Measurements from ENCODE around the gene MRPL21.

Gene MRPL21

GRCh38 chr11:68855205-68855981 lies 48.2 kb downstream of the MRPL21 start:
- peak; percentile 48 for DNase-seq (ENCODE audit: low read depth)
- H3K4me3 ChIP-seq (ENCODE audit: low read depth, low read length), result peak overlapping the region; percentile 60
- no peak for TF ChIP-seq CTCF (conservative IDR thresholded peaks at IDR 0.05; ENCODE audit: low read depth, low read length)

DNA sequence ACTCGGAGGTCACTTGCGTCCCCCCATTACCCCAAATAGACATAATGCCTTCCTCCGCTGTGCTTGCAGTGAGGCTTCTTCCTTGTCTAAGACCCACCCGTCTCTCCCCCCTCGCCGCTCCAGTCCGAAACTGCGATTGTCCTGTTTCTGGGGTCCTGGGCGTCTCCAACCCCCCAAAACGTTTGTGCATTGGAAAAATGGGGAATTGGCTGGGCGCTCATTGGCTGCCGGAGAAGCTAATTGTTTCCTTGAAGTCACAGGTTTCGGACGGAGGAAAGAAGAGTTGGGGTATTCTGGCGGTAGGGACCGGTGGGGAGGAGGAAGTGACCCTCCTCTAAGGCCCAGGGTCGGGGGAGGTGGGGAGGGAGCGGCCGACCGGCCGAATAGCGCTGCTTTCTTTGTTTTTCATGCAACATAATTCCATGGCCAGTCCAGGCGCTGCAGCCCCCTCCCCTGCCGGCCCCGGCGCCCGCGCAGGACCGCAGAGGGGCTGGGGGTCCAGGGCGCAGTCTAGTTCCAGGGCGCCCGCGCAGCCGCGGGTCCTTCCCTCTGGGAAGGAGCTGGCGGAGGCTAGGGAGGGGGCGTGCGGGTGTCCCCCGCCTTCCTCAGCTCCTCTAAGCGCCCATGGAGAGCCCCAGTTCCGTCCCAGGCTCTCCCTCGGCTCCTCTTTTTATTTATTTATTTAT lies 49.2 kb downstream of the MRPL21 start:
- no peak for DNase-seq (ENCODE audit: low read depth)
- no peak for TF ChIP-seq CTCF (conservative IDR thresholded peaks at IDR 0.05; ENCODE audit: low read depth, low read length)
- H3K4me3 ChIP-seq (ENCODE audit: low read depth, low read length), result no peak overlapping the region

GRCh38 chr11:68852628-68853027 lies 51.0 kb downstream of the MRPL21 start:
- no peak for DNase-seq (ENCODE audit: low read depth)
- TF ChIP-seq CTCF (conservative IDR thresholded peaks at IDR 0.05; ENCODE audit: low read depth, low read length), result no peak
- no peak overlapping the region for H3K4me3 ChIP-seq (ENCODE audit: low read depth, low read length)

DNA sequence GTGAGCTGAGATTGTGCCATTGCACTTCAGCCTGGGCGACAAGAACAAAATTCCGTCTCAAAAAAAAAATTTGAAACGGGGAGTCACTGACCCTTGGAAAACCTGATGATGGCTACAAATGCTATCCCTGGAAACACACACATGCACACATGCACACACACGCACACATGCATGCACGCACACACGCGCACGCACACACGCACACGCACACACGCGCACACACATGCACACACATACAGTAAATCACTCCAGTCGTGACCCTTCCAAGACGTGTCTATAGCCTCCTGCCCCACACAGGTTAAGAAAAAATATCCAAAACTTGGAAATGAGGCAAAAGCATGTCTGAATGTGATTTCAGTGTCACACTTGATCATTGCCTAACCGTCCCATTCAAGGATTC lies 55.2 kb downstream of the MRPL21 start:
- no peak overlapping the region for H3K4me3 ChIP-seq (ENCODE audit: low read depth, low read length)
- TF ChIP-seq CTCF (conservative IDR thresholded peaks at IDR 0.05; ENCODE audit: low read depth, low read length), result no peak
- DNase-seq (ENCODE audit: low read depth), result no peak

GRCh38 chr11:68847395-68847794 lies 56.2 kb downstream of the MRPL21 start:
- no peak for TF ChIP-seq CTCF (conservative IDR thresholded peaks at IDR 0.05; ENCODE audit: low read depth, low read length)
- no peak for DNase-seq (ENCODE audit: low read depth)
- no peak overlapping the region for H3K4me3 ChIP-seq (ENCODE audit: low read depth, low read length)

DNA sequence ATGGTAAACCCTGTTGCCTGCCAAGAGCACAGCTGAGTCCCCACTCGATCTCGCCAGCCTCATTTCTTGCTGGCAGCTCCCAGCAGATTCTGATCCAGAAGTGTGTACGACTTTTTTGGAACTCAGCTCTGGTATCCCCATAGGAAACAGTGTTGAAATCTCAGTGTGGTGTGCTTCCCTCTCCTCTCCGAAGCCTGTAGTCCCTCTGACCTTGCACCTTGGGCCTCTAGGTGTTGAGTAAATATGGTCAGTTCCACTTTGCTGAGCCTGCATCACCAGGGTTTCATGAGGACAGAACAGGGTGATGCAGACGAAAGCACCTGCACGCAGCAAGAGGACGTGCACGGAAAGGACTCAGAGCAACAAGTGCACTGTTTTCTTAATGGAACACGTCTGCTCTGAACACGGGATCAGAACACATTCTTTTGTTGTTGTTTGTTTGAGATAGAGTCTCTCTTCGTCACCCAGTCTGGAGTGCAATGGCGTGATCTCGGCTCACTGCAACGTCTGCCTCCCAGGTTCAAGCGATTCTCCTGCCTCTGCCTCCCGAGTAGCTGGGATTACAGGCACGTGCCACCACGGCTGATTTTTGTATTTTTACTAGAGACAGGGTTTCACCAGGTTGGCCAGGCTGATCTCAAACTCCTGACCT lies 58.2 kb downstream of the MRPL21 start:
- no peak overlapping the region for H3K4me3 ChIP-seq (ENCODE audit: low read depth, low read length)
- no peak for DNase-seq (ENCODE audit: low read depth)
- no peak for TF ChIP-seq CTCF (conservative IDR thresholded peaks at IDR 0.05; ENCODE audit: low read depth, low read length)
